Measurements from ENCODE around the gene CYP17A1. TPM values are rescaled to one million over a fixed set of nuclear protein-coding genes. Genes with fewer than 3 reads are reported as not detected.

The CYP17A1 gene
- total RNA-seq, 1 experiment from 2014 or later = 2.1 TPM

- CTCF ChIA-PET = interaction anchor here (1.4 kb wide), 1 partner anchor 59 kb away, joined by 3 read pairs; no protein-coding TSS in a partner anchor
- TF ChIP-seq NFYB (CRISPR knock-in tag; conservative IDR thresholded peaks at IDR 0.05; ENCODE audit: low read depth) = no peak
- no peak for TF ChIP-seq ZNF512 (CRISPR knock-in tag; IDR thresholded peaks at IDR 0.05; ENCODE audit: borderline replicate concordance)
- TF ChIP-seq TP53 (CRISPR knock-in tag; IDR thresholded peaks at IDR 0.05) = no peak
- TF ChIP-seq ZNF138 (CRISPR knock-in tag; conservative IDR thresholded peaks at IDR 0.05) = no peak
- no peak for TF ChIP-seq CBFB (CRISPR knock-in tag; IDR thresholded peaks at IDR 0.05; ENCODE audit: low read depth)
- no peak for TF ChIP-seq ZBTB21 (CRISPR knock-in tag; IDR thresholded peaks at IDR 0.05; ENCODE audit: borderline replicate concordance)
- TF ChIP-seq ATF3 (CRISPR knock-in tag; conservative IDR thresholded peaks at IDR 0.05) = no peak
- TF ChIP-seq USF2 (CRISPR knock-in tag; IDR thresholded peaks at IDR 0.05) = no peak
- TF ChIP-seq ATF1 (CRISPR knock-in tag; IDR thresholded peaks at IDR 0.05) = no peak
- TF ChIP-seq AFF4 (CRISPR knock-in tag; IDR thresholded peaks at IDR 0.05; ENCODE audit: borderline replicate concordance) = no peak
- no peak for TF ChIP-seq GTF2I (CRISPR knock-in tag; conservative IDR thresholded peaks at IDR 0.05)
- no peak for TF ChIP-seq MYBL2 (CRISPR knock-in tag; IDR thresholded peaks at IDR 0.05)
- no peak for TF ChIP-seq HMGA2 (CRISPR knock-in tag; IDR thresholded peaks at IDR 0.05)
- TF ChIP-seq JUN (CRISPR knock-in tag; IDR thresholded peaks at IDR 0.05) = no peak
- TF ChIP-seq ZNF121 (CRISPR knock-in tag; IDR thresholded peaks at IDR 0.05) = no peak
- TF ChIP-seq E2F5 (CRISPR knock-in tag; IDR thresholded peaks at IDR 0.05) = no peak
- no peak for TF ChIP-seq TCF7 (CRISPR knock-in tag; IDR thresholded peaks at IDR 0.05; ENCODE audit: low read depth)
- no peak for TF ChIP-seq IRF1 (CRISPR knock-in tag; IDR thresholded peaks at IDR 0.05)
Measured at GRCh38 chr10:102812231-102812876, 24.9 kb downstream of the CYP17A1 start.

More at GRCh38 chr10:102812231-102812876, 24.9 kb downstream of the CYP17A1 start:
- no peaks in the 10 kb centered on the region for H3K9me3 Mint-ChIP-seq
- no peak for DNase-seq (ENCODE audit: low spot score)
- no peak overlapping the region for H3K27ac Mint-ChIP-seq
- POLR2A ChIA-PET = interaction anchor here (0.6 to 0.7 kb wide), 3 partner anchors 28 to 649 kb away, joined by 3 to 5 read pairs (median 3); no protein-coding TSS in a partner anchor
- H3K36me3 Mint-ChIP-seq = peaks cover 6% of the 10 kb centered on the region; the same call in 1 of the 2 replicates
- peaks cover 29% of the 10 kb centered on the region for H3K4me1 Mint-ChIP-seq
- H3K27me3 Mint-ChIP-seq (ENCODE audit: low read depth) = no peaks in the 10 kb centered on the region
- no peak for ATAC-seq
- H3K4me3 Mint-ChIP-seq = no peak overlapping the region
